Measurements from ENCODE around the gene MICU2. TPM values are rescaled to one million over a fixed set of nuclear protein-coding genes. Genes with fewer than 3 reads are reported as not detected.

MICU2 gene
- total and polyA plus RNA-seq, 4 donors = 64.6 to 80.1 (median 71.9) TPM

DNA sequence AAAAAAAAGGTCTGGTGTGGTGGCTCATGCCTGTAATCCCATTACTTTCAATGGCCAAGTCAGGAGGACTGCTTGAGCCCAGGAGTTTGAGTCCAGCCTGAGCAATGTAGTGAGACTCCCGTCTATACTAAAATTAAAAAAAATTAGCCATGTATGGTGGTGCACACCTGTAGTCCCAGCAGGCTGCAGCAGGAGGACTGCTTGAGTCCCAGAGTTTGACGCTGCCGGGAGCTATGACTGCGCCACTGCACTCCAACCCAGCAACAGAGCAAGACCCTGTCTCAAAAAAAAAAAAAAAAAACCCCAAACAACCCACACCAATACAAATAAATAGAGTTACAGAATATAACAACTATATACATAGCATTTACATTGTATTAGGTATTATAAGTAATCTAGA lies 65.7 kb downstream of the MICU2 start:
- H3K4me3 ChIP-seq (ENCODE audit: low read depth, low read length) = no peak overlapping the region
- H3K27ac ChIP-seq (ENCODE audit: low read depth, low read length) = no peak overlapping the region
- WGBS (ENCODE audit: insufficient coverage) = 100% methylated on average over 1 of the region's 4 CpGs
- H3K4me1 ChIP-seq (ENCODE audit: control insufficient read depth, insufficient read depth, low read length) = no peaks in the 10 kb centered on the region
- no peaks in the 10 kb centered on the region for H3K27me3 ChIP-seq (ENCODE audit: control insufficient read depth, insufficient read depth, low read length)
- H3K36me3 ChIP-seq (ENCODE audit: control insufficient read depth, insufficient read depth, low read length) = peaks cover 5% of the 10 kb centered on the region
- no peaks in the 10 kb centered on the region for H3K9me3 ChIP-seq (ENCODE audit: control insufficient read depth, insufficient read depth, low read length)
- no peak for DNase-seq (ENCODE audit: low read depth in 4 of 6, low spot score in 6 of 6)

DNA sequence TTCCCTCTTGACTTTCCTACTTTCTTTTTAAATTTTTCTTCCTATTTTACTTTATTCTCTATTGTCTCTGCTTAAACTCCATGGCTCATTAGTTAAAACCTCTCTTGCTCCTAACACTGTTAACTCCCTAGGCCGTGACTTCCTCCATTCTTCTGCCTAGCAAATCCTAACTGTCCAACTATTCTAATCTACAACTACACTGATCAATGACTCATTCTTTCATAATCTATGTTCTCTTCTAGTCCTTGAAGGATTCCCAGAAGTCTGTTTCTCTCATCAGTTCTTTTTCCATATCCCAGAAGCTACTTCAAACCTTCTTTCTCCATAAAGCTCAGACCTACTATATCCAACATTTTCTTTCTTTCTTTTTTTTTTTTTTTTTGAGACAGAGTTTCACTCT lies 66.9 kb downstream of the MICU2 start:
- no peak for DNase-seq (ENCODE audit: low read depth in 4 of 6, low spot score in 6 of 6)
- peaks cover 5% of the 10 kb centered on the region for H3K36me3 ChIP-seq (ENCODE audit: control insufficient read depth, insufficient read depth, low read length)
- H3K9me3 ChIP-seq (ENCODE audit: control insufficient read depth, insufficient read depth, low read length) = no peaks in the 10 kb centered on the region
- no peaks in the 10 kb centered on the region for H3K4me1 ChIP-seq (ENCODE audit: control insufficient read depth, insufficient read depth, low read length)
- H3K27me3 ChIP-seq (ENCODE audit: control insufficient read depth, insufficient read depth, low read length) = no peaks in the 10 kb centered on the region
- WGBS (ENCODE audit: insufficient coverage) = 88% methylated on average over 1 of the region's 1 CpG
- no peak overlapping the region for H3K27ac ChIP-seq (ENCODE audit: low read depth, low read length)
- no peak overlapping the region for H3K4me3 ChIP-seq (ENCODE audit: low read depth, low read length)

DNA sequence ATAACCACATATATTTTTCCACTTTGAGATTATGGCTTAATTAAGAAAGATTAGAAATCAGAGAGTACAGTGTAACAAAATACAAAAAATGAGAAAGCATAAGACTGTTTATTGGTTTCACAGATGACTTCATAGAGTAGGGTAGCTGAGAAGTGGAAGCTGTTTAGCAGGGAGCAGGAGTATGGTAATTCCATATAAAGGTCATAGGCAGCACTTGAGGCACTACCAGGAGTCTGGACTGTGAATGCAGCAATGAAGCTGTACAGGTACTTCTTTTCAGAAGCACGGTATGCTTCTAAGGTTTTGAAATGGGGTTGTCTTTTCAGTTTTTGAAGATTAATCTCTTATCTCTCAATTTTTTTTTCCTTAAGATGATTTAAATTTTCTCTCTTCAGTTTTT lies 69.2 kb downstream of the MICU2 start:
- H3K4me1 ChIP-seq (ENCODE audit: control insufficient read depth, insufficient read depth, low read length) = no peaks in the 10 kb centered on the region
- H3K27ac ChIP-seq (ENCODE audit: low read depth, low read length) = no peak overlapping the region
- WGBS (ENCODE audit: insufficient coverage) = no CpG with 5 or more reads among the region's 1 CpG
- no peak for DNase-seq (ENCODE audit: low read depth in 4 of 6, low spot score in 6 of 6)
- H3K36me3 ChIP-seq (ENCODE audit: control insufficient read depth, insufficient read depth, low read length) = peaks cover 5% of the 10 kb centered on the region
- no peak overlapping the region for H3K4me3 ChIP-seq (ENCODE audit: low read depth, low read length)
- H3K27me3 ChIP-seq (ENCODE audit: control insufficient read depth, insufficient read depth, low read length) = no peaks in the 10 kb centered on the region
- no peaks in the 10 kb centered on the region for H3K9me3 ChIP-seq (ENCODE audit: control insufficient read depth, insufficient read depth, low read length)

DNA sequence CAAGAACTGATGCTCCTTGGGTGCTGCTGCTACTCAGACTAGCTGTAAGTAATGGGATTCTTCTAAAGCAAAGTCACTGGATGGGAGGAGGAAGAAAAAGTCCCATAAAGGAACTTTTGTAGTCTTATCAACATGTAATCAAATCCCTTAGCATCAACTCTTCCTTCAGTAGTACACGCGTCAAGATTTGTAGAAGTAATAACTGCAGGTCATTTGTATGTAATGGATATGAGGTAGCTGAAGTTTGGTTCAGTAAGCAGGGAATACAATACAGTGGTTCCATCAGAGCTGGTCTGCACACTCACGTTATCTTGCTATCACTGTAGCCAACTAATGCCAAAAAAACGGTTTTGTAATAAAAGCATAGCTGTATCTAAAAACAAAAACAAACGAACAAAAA lies 72.5 kb downstream of the MICU2 start:
- WGBS (ENCODE audit: insufficient coverage) = no CpG with 5 or more reads among the region's 5 CpGs
- no peak for DNase-seq (ENCODE audit: low read depth in 4 of 6, low spot score in 6 of 6)
- H3K36me3 ChIP-seq (ENCODE audit: control insufficient read depth, insufficient read depth, low read length) = no peaks in the 10 kb centered on the region
- no peaks in the 10 kb centered on the region for H3K9me3 ChIP-seq (ENCODE audit: control insufficient read depth, insufficient read depth, low read length)
- H3K4me1 ChIP-seq (ENCODE audit: control insufficient read depth, insufficient read depth, low read length) = no peaks in the 10 kb centered on the region
- no peak overlapping the region for H3K4me3 ChIP-seq (ENCODE audit: low read depth, low read length)
- no peak overlapping the region for H3K27ac ChIP-seq (ENCODE audit: low read depth, low read length)
- no peaks in the 10 kb centered on the region for H3K27me3 ChIP-seq (ENCODE audit: control insufficient read depth, insufficient read depth, low read length)

DNA sequence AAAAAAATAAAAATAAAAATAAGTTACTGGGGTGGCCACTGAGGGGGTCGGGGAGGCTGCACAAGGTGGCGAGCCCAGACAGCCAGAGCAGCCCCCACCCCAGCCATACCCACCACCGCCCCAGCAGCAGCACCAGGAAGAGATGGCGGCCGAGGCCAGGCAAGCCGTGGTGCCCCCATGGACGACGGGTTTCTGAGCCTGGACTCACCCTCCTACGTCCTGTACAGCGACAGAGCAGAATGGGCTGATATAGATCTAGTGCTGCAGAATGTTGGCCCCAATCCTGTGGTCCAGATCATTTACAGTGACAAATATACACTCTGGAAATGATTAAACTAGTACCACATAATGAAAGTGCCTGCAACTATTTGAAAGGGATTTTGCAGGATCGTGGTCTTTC lies 73.3 kb downstream of the MICU2 start:
- no peaks in the 10 kb centered on the region for H3K4me1 ChIP-seq (ENCODE audit: control insufficient read depth, insufficient read depth, low read length)
- H3K27me3 ChIP-seq (ENCODE audit: control insufficient read depth, insufficient read depth, low read length) = no peaks in the 10 kb centered on the region
- H3K27ac ChIP-seq (ENCODE audit: low read depth, low read length) = no peak overlapping the region
- H3K36me3 ChIP-seq (ENCODE audit: control insufficient read depth, insufficient read depth, low read length) = no peaks in the 10 kb centered on the region
- no peak overlapping the region for H3K4me3 ChIP-seq (ENCODE audit: low read depth, low read length)
- 96% methylated on average over 4 of the region's 11 CpGs for WGBS (ENCODE audit: insufficient coverage)
- no peak for DNase-seq (ENCODE audit: low read depth in 4 of 6, low spot score in 6 of 6)
- H3K9me3 ChIP-seq (ENCODE audit: control insufficient read depth, insufficient read depth, low read length) = no peaks in the 10 kb centered on the region

DNA sequence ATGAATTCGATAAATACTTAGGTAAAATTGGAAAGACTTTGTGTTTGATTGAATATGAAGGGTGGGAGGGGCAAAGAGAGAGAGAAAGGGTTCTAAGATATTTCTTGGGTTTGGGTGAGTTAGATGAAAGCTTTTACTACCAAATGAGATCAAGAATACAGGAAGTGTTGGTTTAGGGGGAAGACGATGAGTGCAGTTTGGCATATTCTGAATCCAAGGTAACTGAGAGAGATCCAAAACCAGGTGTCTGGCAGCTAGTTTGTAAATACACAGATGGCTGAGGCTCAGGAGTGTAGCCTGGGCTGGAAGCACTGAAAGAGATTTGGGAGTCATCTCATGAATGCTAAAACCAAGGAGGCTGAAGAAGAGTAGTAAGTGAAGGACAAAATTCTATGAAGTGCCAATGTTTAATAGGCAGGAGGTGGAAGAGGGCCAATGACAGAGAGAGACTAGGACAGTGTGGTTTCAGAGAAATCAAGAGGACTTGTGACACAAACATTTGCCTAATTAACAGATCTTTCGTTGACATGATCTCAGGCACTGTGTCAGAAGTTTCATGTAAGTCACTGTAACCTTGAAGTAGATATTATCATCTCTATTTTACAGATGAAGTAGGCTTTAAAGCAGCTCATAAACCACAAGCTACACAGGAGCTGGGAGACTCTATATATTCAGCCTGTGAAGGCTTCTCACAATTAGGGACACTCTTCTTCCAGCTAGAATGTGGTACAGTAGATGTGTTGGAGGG lies 74.7 kb downstream of the MICU2 start:
- H3K9me3 ChIP-seq (ENCODE audit: control insufficient read depth, insufficient read depth, low read length) = no peaks in the 10 kb centered on the region
- 81% methylated on average over 2 of the region's 3 CpGs for WGBS (ENCODE audit: insufficient coverage)
- no peak overlapping the region for H3K27ac ChIP-seq (ENCODE audit: low read depth, low read length)
- H3K27me3 ChIP-seq (ENCODE audit: control insufficient read depth, insufficient read depth, low read length) = no peaks in the 10 kb centered on the region
- H3K4me3 ChIP-seq (ENCODE audit: low read depth, low read length) = no peak overlapping the region
- peak in 1 of 6 donors; percentile 59 for DNase-seq (ENCODE audit: low read depth in 4 of 6, low spot score in 6 of 6)
- no peaks in the 10 kb centered on the region for H3K4me1 ChIP-seq (ENCODE audit: control insufficient read depth, insufficient read depth, low read length)
- no peaks in the 10 kb centered on the region for H3K36me3 ChIP-seq (ENCODE audit: control insufficient read depth, insufficient read depth, low read length)

DNA sequence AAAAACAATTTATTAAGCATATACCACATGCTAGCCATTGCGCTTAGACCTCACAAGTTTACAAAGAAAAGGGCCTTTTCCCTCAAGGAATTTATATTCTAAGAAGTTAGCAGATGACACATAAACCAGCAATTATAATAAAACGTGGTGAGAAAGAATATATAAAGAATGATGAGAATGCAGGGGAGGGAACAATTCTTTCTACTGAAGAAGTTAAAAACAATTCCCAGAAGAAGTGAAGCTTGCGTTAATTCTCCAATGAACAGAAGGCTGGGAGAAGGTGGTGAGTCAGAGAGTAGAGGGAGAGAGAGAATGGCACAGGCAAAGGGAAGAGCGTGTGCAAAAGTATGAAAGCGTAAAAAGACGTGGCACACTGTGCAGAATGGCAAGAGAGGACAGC lies 75.4 kb downstream of the MICU2 start:
- DNase-seq (ENCODE audit: low read depth in 4 of 6, low spot score in 6 of 6) = no peak

DNA sequence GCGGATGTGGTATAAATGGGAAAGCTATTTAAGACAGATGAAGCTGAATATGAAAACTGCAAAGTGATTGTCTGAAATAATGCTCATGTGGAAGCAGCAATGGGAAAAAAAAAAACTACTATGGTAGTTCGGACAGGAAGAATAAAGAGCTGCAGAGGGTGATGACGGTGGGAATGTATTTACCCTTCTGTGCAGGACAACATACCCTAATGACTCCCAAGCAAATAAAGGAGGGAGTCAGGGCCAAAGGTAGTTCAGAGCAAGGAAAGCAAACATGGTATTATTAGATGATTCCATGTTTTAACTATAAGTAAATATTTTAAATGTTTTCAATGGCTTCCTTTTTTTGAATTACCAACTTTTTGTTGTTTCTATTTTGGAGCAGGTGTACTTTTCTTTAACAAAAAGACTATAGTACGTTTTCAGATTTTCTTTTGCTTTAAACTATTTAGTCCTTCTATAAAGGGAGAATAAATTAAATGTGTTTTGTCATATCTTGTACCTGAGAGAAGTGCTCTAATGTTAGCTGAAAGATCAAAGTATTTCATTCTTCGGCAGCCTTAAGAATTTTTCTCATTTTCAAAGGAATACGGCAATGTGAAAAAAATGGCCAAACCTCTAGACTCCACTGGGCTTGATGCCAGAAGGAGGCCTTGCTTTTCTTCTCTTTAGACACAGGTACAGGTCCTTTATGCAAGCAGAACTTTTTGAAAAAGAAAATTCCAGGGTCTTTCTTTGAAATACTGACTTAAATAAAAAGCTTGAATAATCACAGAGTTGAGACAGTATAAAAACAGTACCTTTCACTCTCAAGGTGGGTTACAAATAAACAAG lies 77.0 kb downstream of the MICU2 start:
- WGBS (ENCODE audit: insufficient coverage) = 100% methylated on average over 2 of the region's 6 CpGs
- no peaks in the 10 kb centered on the region for H3K9me3 ChIP-seq (ENCODE audit: control insufficient read depth, insufficient read depth, low read length)
- peak in 1 of 6 donors; percentile 2 for DNase-seq (ENCODE audit: low read depth in 4 of 6, low spot score in 6 of 6)
- no peak overlapping the region for H3K4me3 ChIP-seq (ENCODE audit: low read depth, low read length)
- no peaks in the 10 kb centered on the region for H3K27me3 ChIP-seq (ENCODE audit: control insufficient read depth, insufficient read depth, low read length)
- no peak overlapping the region for H3K27ac ChIP-seq (ENCODE audit: low read depth, low read length)
- H3K4me1 ChIP-seq (ENCODE audit: control insufficient read depth, insufficient read depth, low read length) = no peaks in the 10 kb centered on the region
- no peaks in the 10 kb centered on the region for H3K36me3 ChIP-seq (ENCODE audit: control insufficient read depth, insufficient read depth, low read length)

More for the DNA sequence above, 75.4 kb downstream of the MICU2 start:
- no peak overlapping the region for H3K27ac ChIP-seq (ENCODE audit: low read depth, low read length)
- H3K4me1 ChIP-seq (ENCODE audit: control insufficient read depth, insufficient read depth, low read length) = no peaks in the 10 kb centered on the region
- no peaks in the 10 kb centered on the region for H3K9me3 ChIP-seq (ENCODE audit: control insufficient read depth, insufficient read depth, low read length)
- WGBS (ENCODE audit: insufficient coverage) = 93% methylated on average over 3 of the region's 6 CpGs
- H3K4me3 ChIP-seq (ENCODE audit: low read depth, low read length) = no peak overlapping the region
- H3K27me3 ChIP-seq (ENCODE audit: control insufficient read depth, insufficient read depth, low read length) = no peaks in the 10 kb centered on the region
- no peaks in the 10 kb centered on the region for H3K36me3 ChIP-seq (ENCODE audit: control insufficient read depth, insufficient read depth, low read length)

DNA sequence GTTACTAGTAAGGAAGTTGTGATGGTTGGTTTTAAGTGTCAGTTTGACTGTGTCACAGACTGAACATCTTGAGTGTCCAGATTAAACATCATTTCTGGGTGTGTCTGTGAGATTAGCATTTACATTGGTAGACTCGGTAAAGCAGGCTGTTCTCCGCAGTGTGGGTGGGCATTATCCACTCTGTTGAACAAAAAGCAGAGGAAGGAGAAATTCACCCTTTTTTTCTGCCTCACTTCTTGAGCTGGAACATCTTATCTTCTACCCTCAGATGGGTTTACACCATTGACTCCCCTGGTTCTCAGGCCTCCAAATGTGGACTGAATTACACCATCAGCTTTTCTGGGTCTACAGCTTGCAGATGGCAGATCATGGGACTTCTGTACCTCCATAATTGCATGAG lies 81.1 kb downstream of the MICU2 start:
- Histone ChIP-seq H3K4me1 (ENCODE audit: control insufficient read depth, insufficient read depth, low read length) (no peaks in the 10 kb centered on the region), H3K9me3 (ENCODE audit: control insufficient read depth, insufficient read depth, low read length) (no peaks in the 10 kb centered on the region), H3K27me3 (ENCODE audit: control insufficient read depth, insufficient read depth, low read length) (no peaks in the 10 kb centered on the region), H3K27ac (ENCODE audit: low read depth, low read length) (no peak overlapping the region), H3K4me3 (ENCODE audit: low read depth, low read length) (no peak overlapping the region), H3K36me3 (ENCODE audit: control insufficient read depth, insufficient read depth, low read length) (no peaks in the 10 kb centered on the region)
- WGBS (ENCODE audit: insufficient coverage) = no CpG with 5 or more reads among the region's 2 CpGs
- no peak for DNase-seq (ENCODE audit: low read depth in 4 of 6, low spot score in 6 of 6)

DNA sequence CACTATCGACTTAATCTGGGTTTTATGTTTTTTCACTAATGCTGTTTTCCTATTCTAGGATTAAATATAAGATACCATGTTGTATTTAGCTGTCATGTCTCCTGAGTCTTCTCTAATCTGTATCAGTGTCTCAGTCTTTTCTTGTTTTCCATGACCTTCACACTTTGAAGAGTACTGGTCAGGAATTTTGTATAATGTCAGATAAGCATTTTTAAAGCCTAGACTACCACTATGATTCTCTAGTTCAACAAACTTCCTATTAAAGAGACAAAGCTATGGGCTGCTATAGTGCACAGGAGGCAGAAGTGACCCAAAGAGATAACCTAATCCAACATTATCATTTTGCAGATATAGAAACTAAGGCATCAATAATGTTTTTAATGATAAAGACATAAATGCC lies 81.8 kb downstream of the MICU2 start:
- H3K4me1 ChIP-seq (ENCODE audit: control insufficient read depth, insufficient read depth, low read length) = no peaks in the 10 kb centered on the region
- WGBS (ENCODE audit: insufficient coverage) = no CpG with 5 or more reads among the region's 1 CpG
- no peaks in the 10 kb centered on the region for H3K27me3 ChIP-seq (ENCODE audit: control insufficient read depth, insufficient read depth, low read length)
- no peak overlapping the region for H3K27ac ChIP-seq (ENCODE audit: low read depth, low read length)
- H3K4me3 ChIP-seq (ENCODE audit: low read depth, low read length) = no peak overlapping the region
- DNase-seq (ENCODE audit: low read depth in 4 of 6, low spot score in 6 of 6) = no peak
- no peaks in the 10 kb centered on the region for H3K9me3 ChIP-seq (ENCODE audit: control insufficient read depth, insufficient read depth, low read length)
- H3K36me3 ChIP-seq (ENCODE audit: control insufficient read depth, insufficient read depth, low read length) = peaks cover 3% of the 10 kb centered on the region
